Kidney (tissue), 14 donors: Measurements from ENCODE around the gene VPREB1. TPM values are rescaled to one million over a fixed set of nuclear protein-coding genes. Genes with fewer than 3 reads are reported as not detected.

ENCODE experiments used
- DNase-seq, 5 donors: peaks; one replicate each; pipeline ENCODE4 v3.0.0-alpha.2; 2013 to 2020
- FAIRE-seq: peaks from 2 replicates; lab custom pipeline; 2012; peaks lifted over from hg19 to GRCh38; lab: Jason Lieb, UNC
- H3K27ac ChIP-seq, 2 donors: one replicate each; pipeline ENCODE4 v1.7.0; 2013; ENCODE audit warnings: low read depth in 2 of 2, low read length in 2 of 2, inconsistent platforms in 1 of 2
- H3K27me3 ChIP-seq: one replicate; pipeline ENCODE4 v1.7.1; 2013; ENCODE audit warnings: low read length, inconsistent platforms; ENCODE audit not compliant: control insufficient read depth, insufficient read depth
- H3K36me3 ChIP-seq, 3 donors: one replicate each; pipeline versions ENCODE4 v1.7.0 to v1.7.1; 2013; ENCODE audit warnings: low read length in 3 of 3, control low read depth in 1 of 3, inconsistent platforms in 1 of 3; ENCODE audit not compliant: insufficient read depth in 3 of 3, control insufficient read depth in 2 of 3
- H3K4me1 ChIP-seq, 3 donors: one replicate each; pipeline versions ENCODE4 v1.7.0 to v1.7.1; 2013; ENCODE audit warnings: low read length in 3 of 3, inconsistent platforms in 1 of 3, low read depth in 1 of 3; ENCODE audit not compliant: control insufficient read depth in 2 of 3, insufficient read depth in 2 of 3
- H3K4me3 ChIP-seq, 3 donors: one replicate each; pipeline versions ENCODE4 v1.7.0 to v1.8.1; 2013; ENCODE audit warnings: low read length in 3 of 3, control low read depth in 1 of 3, inconsistent platforms in 1 of 3
- H3K9ac ChIP-seq, 3 donors: one replicate each; pipeline versions ENCODE4 v1.7.0 to v1.7.1; 2013; ENCODE audit warnings: low read length in 3 of 3, control low read depth in 1 of 3, inconsistent platforms in 1 of 3
- H3K9me3 ChIP-seq, 3 donors: one replicate each; pipeline versions ENCODE4 v1.7.0 to v1.7.1; 2013; ENCODE audit warnings: low read length in 3 of 3, control low read depth in 1 of 3, inconsistent platforms in 1 of 3; ENCODE audit not compliant: control insufficient read depth in 2 of 3, insufficient read depth in 1 of 3
- CTCF ChIP-seq: IDR thresholded peaks from 3 replicates; pipeline ENCODE4 v1.5.1; 2012; ENCODE audit warnings: mild to moderate bottlenecking, moderate library complexity, borderline replicate concordance; ENCODE audit not compliant: insufficient read depth; ENCODE audit errors: extremely low read depth
- intact Hi-C: fragments of 100-400 bp; cut with DNase I; formaldehyde crosslinking; loops from one replicate; pipeline ENCODE4 v1.11.1; 2022
- polyA plus RNA-seq: library from polyadenylated mRNA; stranded (reverse); fragments of 350-450 nt; fragmentation: Illumina TruSeq; extraction: RNeasy Lipid Tissue Mini Kit (QIAGEN cat#74804); gene quantifications from one replicate; pipeline ENCODE4 v1.2.3, GENCODE V29; 2014; ENCODE audit warnings: low read depth, low replicate concordance; ENCODE audit not compliant: insufficient read depth
- total RNA-seq: library from RNA; stranded (reverse); fragmentation: NEBNext Ultra II Directional; extraction: Animal tissue kit (Norgen Biotek cat#: 25700); gene quantifications from one replicate; pipeline ENCODE4 v1.2.1, GENCODE V29; 2021
- donor health status: control.
- donor health status: control.
- donor health status: control.
- donor health status: control.
- donor health status: control.
- donor health status: DM: yes; HTN: yes; CAD: no.
- donor health status: Normal renal cell carcinoma (clear cell type).

VPREB1 gene
- total and polyA plus RNA-seq, 2 donors from 2014 or later, result not detected

GRCh38 chr22:22198751-22199150 lies 45.8 kb upstream of the VPREB1 start:
- FAIRE-seq, result no peak
- Histone ChIP-seq H3K27ac (no peak overlapping the region), H3K27me3 (no peaks in the 10 kb centered on the region), H3K9me3 (no peaks in the 10 kb centered on the region), H3K4me1 (peaks cover 0 to 9% (median 0%) of the 10 kb centered on the region in 3 donors), H3K9ac (no peak overlapping the region), H3K4me3 (no peak overlapping the region), H3K36me3 (no peaks in the 10 kb centered on the region)
- intact Hi-C loops, result no loop called here
- TF ChIP-seq CTCF, result no peak
- DNase-seq, result no peak

GRCh38 chr22:22199634-22200033 lies 45.0 kb upstream of the VPREB1 start:
- H3K36me3 ChIP-seq, result no peaks in the 10 kb centered on the region
- no peaks in the 10 kb centered on the region for H3K27me3 ChIP-seq
- no peaks in the 10 kb centered on the region for H3K9me3 ChIP-seq
- intact Hi-C loops, result no loop called here
- no peak for TF ChIP-seq CTCF
- FAIRE-seq, result no peak
- H3K4me1 ChIP-seq, result peaks cover 0 to 9% (median 0%) of the 10 kb centered on the region in 3 donors
- no peak for DNase-seq
- H3K27ac ChIP-seq, result no peak overlapping the region
- no peak overlapping the region for H3K4me3 ChIP-seq
- no peak overlapping the region for H3K9ac ChIP-seq

- intact Hi-C loops, result no loop called here
- no peak overlapping the region for H3K4me3 ChIP-seq
- no peaks in the 10 kb centered on the region for H3K27me3 ChIP-seq
- FAIRE-seq (no peak), DNase-seq (no peak)
- H3K9ac ChIP-seq, result no peak overlapping the region
- H3K4me1 ChIP-seq, result peaks cover 0 to 7% (median 0%) of the 10 kb centered on the region in 3 donors
- H3K9me3 ChIP-seq, result no peaks in the 10 kb centered on the region
- H3K36me3 ChIP-seq, result no peaks in the 10 kb centered on the region
- no peak for TF ChIP-seq CTCF
- no peak overlapping the region for H3K27ac ChIP-seq
Observed at GRCh38 chr22:22200569-22201184, 43.9 kb upstream of the VPREB1 start.
